ENCODE results near the gene PRKACB.
"Not testable (repeated sequence)": the region's sequence is repeated elsewhere in the genome, so short reads cannot be mapped to it uniquely, and the experiment has no call there.

The PRKACB gene

GRCh38 chr1:84272401-84272800 is 128.3 kb downstream of the PRKACB start:
- peak; percentile 81 to 95 for DNase-seq

DNA sequence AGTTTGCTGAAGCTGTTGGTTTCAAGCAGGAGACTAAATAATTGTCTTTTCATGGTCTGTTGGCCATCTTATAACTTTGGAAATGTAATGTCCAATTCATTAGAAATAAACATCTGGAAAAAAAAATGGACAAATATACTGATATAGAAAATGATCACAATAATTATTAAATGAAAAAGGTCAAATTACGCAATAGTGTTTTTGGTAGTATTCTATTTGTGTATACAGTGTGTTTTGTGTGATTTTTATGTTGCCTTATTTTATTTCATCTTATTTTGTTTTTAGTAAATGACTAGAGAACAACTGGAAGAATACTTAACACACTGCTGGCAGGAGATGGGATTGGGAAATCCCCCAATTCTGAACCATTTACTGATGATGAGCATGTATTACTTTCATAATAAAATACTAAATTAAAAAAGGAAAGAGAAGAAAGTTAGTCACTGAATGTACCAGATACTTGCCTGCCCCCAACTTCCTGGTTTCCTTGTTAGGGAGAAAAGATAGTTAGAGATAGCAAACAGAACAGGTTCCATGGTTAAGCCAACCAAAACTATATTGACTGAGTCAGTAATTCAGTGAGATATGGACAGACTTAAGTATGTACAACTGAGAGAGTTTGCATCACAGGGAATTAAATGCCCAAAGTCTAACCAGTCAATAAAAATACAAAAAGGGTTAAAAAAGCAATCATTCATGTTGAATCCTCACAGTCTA is 133.4 kb downstream of the PRKACB start:
- DNase-seq, result no peak

GRCh38 chr1:84278905-84279304 is 134.8 kb downstream of the PRKACB start:
- no peak for DNase-seq

- no peak for DNase-seq
Observed at GRCh38 chr1:84280912-84281311, 136.8 kb downstream of the PRKACB start.

GRCh38 chr1:84282780-84283333 is 138.8 kb downstream of the PRKACB start:
- DNase-seq, result no peak

GRCh38 chr1:84283381-84283780 is 139.3 kb downstream of the PRKACB start:
- DNase-seq, result no peak

DNA sequence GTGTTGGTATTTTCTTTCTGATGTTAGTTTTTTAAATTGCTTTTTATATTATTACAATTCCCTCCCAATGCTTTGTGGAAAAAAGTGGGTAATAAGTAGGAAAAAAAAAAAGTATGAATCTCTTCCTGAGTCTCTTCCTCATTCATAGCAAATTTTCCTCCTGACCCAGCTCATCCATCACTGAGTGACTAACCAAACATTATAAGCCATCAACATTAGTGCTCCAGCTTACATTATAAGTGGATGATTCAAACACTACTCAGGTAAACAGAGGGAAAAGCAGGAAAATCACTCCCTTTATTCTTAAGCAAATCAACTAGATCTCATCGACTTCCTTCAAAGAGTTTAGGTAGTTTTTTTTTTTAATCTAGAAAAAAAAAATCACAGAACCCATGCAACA is 142.0 kb downstream of the PRKACB start:
- DNase-seq, result no peak

DNA sequence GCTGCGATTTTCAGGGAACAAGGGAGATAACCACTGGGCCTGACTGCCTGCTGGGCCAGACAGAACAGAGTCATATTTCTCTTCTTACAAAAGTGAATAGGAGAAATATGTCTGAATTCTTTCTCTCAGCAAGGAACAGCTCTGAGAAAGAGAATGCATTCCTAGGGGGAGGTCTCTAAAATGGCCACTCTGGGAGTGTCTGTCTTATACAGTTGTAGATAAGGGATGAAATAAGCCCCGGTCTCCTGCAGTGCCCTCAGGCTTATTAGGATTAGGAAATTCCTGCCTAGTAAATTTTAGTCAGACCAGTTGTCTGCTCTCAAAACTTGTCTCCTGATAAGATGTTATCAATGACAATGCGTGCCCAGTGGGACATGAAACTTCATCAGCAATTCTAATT is 143.3 kb downstream of the PRKACB start:
- not testable (repeated sequence) for DNase-seq
